CD14-positive monocyte (primary cell): ENCODE data around the gene CAPN13. TPM values are rescaled to one million over a fixed set of nuclear protein-coding genes. Genes with fewer than 3 reads are reported as not detected.

Source experiments
- DNase-seq, 3 donors: peaks; one replicate each; pipeline ENCODE4 v3.0.0-alpha.2; 2011 to 2022
- H2AFZ ChIP-seq: 2 replicates; pipeline ENCODE4 v1.6.0; 2012; ENCODE audit warnings: mild to moderate bottlenecking, low read depth, low read length, inconsistent platforms; ENCODE audit not compliant: insufficient read depth, poor library complexity, severe bottlenecking
- H3K27ac ChIP-seq, 2 donors: 1 replicate in 1 of 2; 2 replicates in 1 of 2; pipeline ENCODE4 v1.5.1; 2012 to 2013; ENCODE audit warnings: low read length in 2 of 2, control low read depth in 1 of 2, inconsistent platforms in 1 of 2, low read depth in 1 of 2, mild to moderate bottlenecking in 1 of 2
- H3K27me3 ChIP-seq, 2 donors: one replicate each; pipeline versions ENCODE4 v1.6.0 to v1.6.1; 2011 to 2013; ENCODE audit warnings: low read length in 2 of 2; ENCODE audit not compliant: control insufficient read depth in 2 of 2, insufficient read depth in 2 of 2
- H3K36me3 ChIP-seq, 2 donors: replicated peaks in 1 of 2; 1 replicate in 1 of 2; 2 replicates in 1 of 2; pipeline versions ENCODE4 v1.5.1 to v1.6.1; 2012 to 2013; ENCODE audit warnings: low read length in 2 of 2, control low read depth in 1 of 2, inconsistent platforms in 1 of 2, mild to moderate bottlenecking in 1 of 2; ENCODE audit not compliant: insufficient read depth in 2 of 2, control insufficient read depth in 1 of 2
- H3K4me1 ChIP-seq, 2 donors: 1 replicate in 1 of 2; 2 replicates in 1 of 2; pipeline versions ENCODE4 v1.5.1 to v1.6.1; 2012 to 2013; ENCODE audit warnings: low read length in 2 of 2, control low read depth in 1 of 2, inconsistent platforms in 1 of 2, mild to moderate bottlenecking in 1 of 2, moderate library complexity in 1 of 2; ENCODE audit not compliant: insufficient read depth in 2 of 2, control insufficient read depth in 1 of 2
- H3K4me2 ChIP-seq: replicated peaks from 2 replicates; pipeline ENCODE3; 2012; ENCODE audit warnings: low read length, moderate library complexity, mild to moderate bottlenecking; ENCODE audit not compliant: poor library complexity, severe bottlenecking; ENCODE audit errors: extremely low read depth
- H3K4me3 ChIP-seq, 3 experiments: fragments of 200-600 bp in 1 of 3; sonication (generic) in 1 of 3; replicated peaks in 1 of 3; 1 replicate in 2 of 3; 2 replicates in 1 of 3; pipeline ENCODE4 v1.5.1; 2011 to 2013; ENCODE audit warnings: low read length in 3 of 3, mild to moderate bottlenecking in 3 of 3, control low read depth in 2 of 3, low read depth in 2 of 3, inconsistent platforms in 1 of 3, moderate library complexity in 1 of 3
- H3K79me2 ChIP-seq: 2 replicates; pipeline ENCODE4 v1.6.0; 2012; ENCODE audit warnings: mild to moderate bottlenecking, control low read depth, inconsistent platforms, low read length, moderate library complexity; ENCODE audit not compliant: insufficient read depth
- H3K9ac ChIP-seq: 2 replicates; pipeline ENCODE4 v1.6.0; 2017; ENCODE audit warnings: low read length, mild to moderate bottlenecking; ENCODE audit not compliant: insufficient read depth, poor library complexity, severe bottlenecking
- H3K9me3 ChIP-seq, 2 donors: replicated peaks in 1 of 2; 1 replicate in 1 of 2; 2 replicates in 1 of 2; pipeline versions ENCODE4 v1.5.1 to v1.6.1; 2012 to 2013; ENCODE audit warnings: low read length in 2 of 2, control low read depth in 1 of 2; ENCODE audit not compliant: control insufficient read depth in 1 of 2, insufficient read depth in 1 of 2
- H4K20me1 ChIP-seq: 2 replicates; pipeline ENCODE4 v1.6.0; 2012; ENCODE audit warnings: mild to moderate bottlenecking, low read length, control low read depth, moderate library complexity; ENCODE audit not compliant: insufficient read depth
- H3K27ac Mint-ChIP-seq, 7 donors: one replicate each; pipeline ENCODE4 v1.8.0; 2020; ENCODE audit warnings: mild to moderate bottlenecking in 7 of 7, mixed read lengths in 7 of 7, moderate library complexity in 6 of 7, inconsistent platforms in 2 of 7
- H3K27me3 Mint-ChIP-seq, 3 donors: one replicate each; pipeline ENCODE4 v1.8.0; 2021 to 2022; ENCODE audit warnings: low read depth in 3 of 3, mild to moderate bottlenecking in 3 of 3, mixed read lengths in 3 of 3, moderate library complexity in 3 of 3, inconsistent platforms in 1 of 3
- H3K36me3 Mint-ChIP-seq, 2 donors: one replicate each; pipeline ENCODE4 v1.8.0; 2020; ENCODE audit warnings: mixed read lengths in 2 of 2, inconsistent platforms in 1 of 2, mild to moderate bottlenecking in 1 of 2
- H3K4me1 Mint-ChIP-seq: one replicate; pipeline ENCODE4 v1.8.0; 2020; ENCODE audit warnings: mild to moderate bottlenecking, mixed read lengths
- H3K4me3 Mint-ChIP-seq, 2 donors: one replicate each; pipeline ENCODE4 v1.8.0; 2020; ENCODE audit warnings: mild to moderate bottlenecking in 2 of 2, mixed read lengths in 2 of 2, moderate library complexity in 1 of 2
- H3K9me3 Mint-ChIP-seq, 7 donors: one replicate each; pipeline ENCODE4 v1.8.0; 2020 to 2022; ENCODE audit warnings: mixed read lengths in 7 of 7, mild to moderate bottlenecking in 6 of 7, moderate library complexity in 6 of 7, inconsistent platforms in 2 of 7
- CTCF ChIP-seq: fragments of 200-600 bp; IDR thresholded peaks from one replicate; pipeline ENCODE4 v1.8.0; 2022; ENCODE audit warnings: antibody characterized with exemption, mild to moderate bottlenecking
- WGBS: methylation state at CpG from one replicate; pipeline ENCODE4 v1.1.5; 2013; ENCODE audit warnings: missing lambda C conversion rate; ENCODE audit not compliant: insufficient coverage; 5-methylcytosine and 5-hydroxymethylcytosine counted together
- intact Hi-C, 2 donors: fragments of 100-400 bp; cut with micrococcal nuclease; formaldehyde crosslinking; loops; one replicate each; pipeline versions ENCODE4 v1.15.0 to v1.15.1; 2023
- polyA plus RNA-seq, 3 donors: library from polyadenylated mRNA; depleted of rRNA in 1 of 3; unstranded in 2 of 3; stranded (reverse) in 1 of 3; fragments of 300-500 nt in 2 of 3; fragments of >200 nt in 1 of 3; fragmentation: Illumina TruSeq in 2 of 3; gene quantifications; 1 replicate in 2 of 3; 2 replicates in 1 of 3; pipeline ENCODE4 v1.2.3, GENCODE V29; 2012 to 2021

Gene CAPN13
- polyA plus RNA-seq, 3 donors: not detected

- Histone ChIP-seq H4K20me1 (no peaks in the 10 kb centered on the region), H3K27me3 (peaks cover 0 to 2% of the 10 kb centered on the region in 2 donors), H3K9ac (no peak overlapping the region), H2AFZ (no peak overlapping the region), H3K36me3 (no peaks in the 10 kb centered on the region), H3K9me3 (no peaks in the 10 kb centered on the region), H3K4me3 (no peak overlapping the region), H3K4me2 (no peak overlapping the region), H3K4me1 (no peaks in the 10 kb centered on the region), H3K27ac (no peak overlapping the region), H3K79me2 (no peaks in the 10 kb centered on the region)
- Mint-ChIP-seq H3K27me3 (peaks cover 3 to 13% (median 8%) of the 10 kb centered on the region in 3 donors), H3K27ac (no peak overlapping the region), H3K9me3 (peaks cover 0 to 2% (median 0%) of the 10 kb centered on the region in 7 donors), H3K4me1 (no peaks in the 10 kb centered on the region), H3K4me3 (no peak overlapping the region), H3K36me3 (no peaks in the 10 kb centered on the region)
- no peak for TF ChIP-seq CTCF
- 78% methylated on average over 5 of the region's 6 CpGs for WGBS
- intact Hi-C loops: no loop called here
- DNase-seq: no peak
Observed at GRCh38 chr2:30753630-30754029, 53.6 kb downstream of the CAPN13 start.

GRCh38 chr2:30752811-30753210 lies 54.4 kb downstream of the CAPN13 start:
- H3K27me3 Mint-ChIP-seq: peaks cover 2 to 13% (median 8%) of the 10 kb centered on the region in 3 donors

More at GRCh38 chr2:30752811-30753210, 54.4 kb downstream of the CAPN13 start:
- TF ChIP-seq CTCF: no peak
- H4K20me1 ChIP-seq: no peaks in the 10 kb centered on the region
- H3K27me3 ChIP-seq: peaks cover 0 to 2% of the 10 kb centered on the region in 2 donors
- no peaks in the 10 kb centered on the region for H3K9me3 ChIP-seq
- H3K4me1 Mint-ChIP-seq: no peaks in the 10 kb centered on the region
- H3K4me3 ChIP-seq: no peak overlapping the region
- no peaks in the 10 kb centered on the region for H3K4me1 ChIP-seq
- no peaks in the 10 kb centered on the region for H3K36me3 ChIP-seq
- intact Hi-C loops: no loop called here
- 63% methylated on average over 3 of the region's 6 CpGs for WGBS
- no peak overlapping the region for H3K4me2 ChIP-seq
- H2AFZ ChIP-seq: no peak overlapping the region
- no peak overlapping the region for H3K27ac ChIP-seq
- DNase-seq: no peak
- H3K4me3 Mint-ChIP-seq: no peak overlapping the region
- peaks cover 0 to 2% (median 0%) of the 10 kb centered on the region in 7 donors for H3K9me3 Mint-ChIP-seq
- no peak overlapping the region for H3K27ac Mint-ChIP-seq
- H3K36me3 Mint-ChIP-seq: no peaks in the 10 kb centered on the region
- no peaks in the 10 kb centered on the region for H3K79me2 ChIP-seq
- H3K9ac ChIP-seq: no peak overlapping the region
